Measurements from ENCODE around the gene NPPC.
A peak's percentile ranks its signal among the peaks of the same experiment; 100 is the strongest.

NPPC gene, protein sequence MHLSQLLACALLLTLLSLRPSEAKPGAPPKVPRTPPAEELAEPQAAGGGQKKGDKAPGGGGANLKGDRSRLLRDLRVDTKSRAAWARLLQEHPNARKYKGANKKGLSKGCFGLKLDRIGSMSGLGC

GRCh38 chr2:231926180-231926741 is at the start of gene NPPC:
NPPC (minus strand) TSS chr2:231926396; CDS start chr2:231926249, 147 bp downstream.
- Histone ChIP-seq H3K9me3 (ENCODE audit: low read length) (no peaks in the 10 kb centered on the region), H2AFZ (ENCODE audit: low read depth, low read length) (peak within 1 kb of the TSS; percentile 71), H3K27me3 (ENCODE audit: insufficient read depth, low read length) (no peaks in the 10 kb centered on the region), H3K4me3 (ENCODE audit: low read length) (peak within 1 kb of the TSS; percentile 65), H3K4me1 (ENCODE audit: insufficient read depth, low read length) (peaks cover 56% of the 10 kb centered on the region), H3K36me3 (ENCODE audit: insufficient read depth, low read length) (peaks cover 24% of the 10 kb centered on the region)

DNA sequence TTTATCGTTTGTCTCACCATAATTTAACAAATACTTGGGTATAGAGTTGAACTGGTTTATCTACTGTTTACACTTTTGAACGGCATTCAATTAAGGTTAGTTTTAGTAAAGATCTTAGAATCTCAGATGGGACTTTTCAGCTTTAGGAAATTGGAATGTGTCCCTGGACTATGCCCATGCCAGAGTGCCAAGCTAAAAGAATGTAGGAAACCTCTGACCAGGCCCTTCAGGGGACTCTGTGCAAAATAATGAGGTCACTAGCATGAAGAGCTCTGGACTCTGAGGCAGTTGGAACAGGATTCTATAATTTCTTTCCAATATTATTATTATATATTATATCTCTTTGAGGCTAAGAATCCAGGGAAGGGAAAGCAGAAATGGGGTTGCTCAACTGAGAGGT is 48.8 kb upstream of the NPPC start:
- Histone ChIP-seq H3K27me3 (ENCODE audit: insufficient read depth, low read length) (no peaks in the 10 kb centered on the region), H3K36me3 (ENCODE audit: insufficient read depth, low read length) (peaks cover 3% of the 10 kb centered on the region), H2AFZ (ENCODE audit: low read depth, low read length) (no peak overlapping the region), H3K4me3 (ENCODE audit: low read length) (no peak overlapping the region), H3K4me1 (ENCODE audit: insufficient read depth, low read length) (no peaks in the 10 kb centered on the region), H3K9me3 (ENCODE audit: low read length) (peaks cover 5% of the 10 kb centered on the region)

GRCh38 chr2:231970461-231970860 is 44.3 kb upstream of the NPPC start:
- Histone ChIP-seq H3K4me3 (ENCODE audit: low read length) (no peak overlapping the region), H2AFZ (ENCODE audit: low read depth, low read length) (no peak overlapping the region), H3K9me3 (ENCODE audit: low read length) (peaks cover 6% of the 10 kb centered on the region), H3K4me1 (ENCODE audit: insufficient read depth, low read length) (peaks cover 4% of the 10 kb centered on the region), H3K36me3 (ENCODE audit: insufficient read depth, low read length) (peaks cover 3% of the 10 kb centered on the region), H3K27me3 (ENCODE audit: insufficient read depth, low read length) (no peaks in the 10 kb centered on the region)

DNA sequence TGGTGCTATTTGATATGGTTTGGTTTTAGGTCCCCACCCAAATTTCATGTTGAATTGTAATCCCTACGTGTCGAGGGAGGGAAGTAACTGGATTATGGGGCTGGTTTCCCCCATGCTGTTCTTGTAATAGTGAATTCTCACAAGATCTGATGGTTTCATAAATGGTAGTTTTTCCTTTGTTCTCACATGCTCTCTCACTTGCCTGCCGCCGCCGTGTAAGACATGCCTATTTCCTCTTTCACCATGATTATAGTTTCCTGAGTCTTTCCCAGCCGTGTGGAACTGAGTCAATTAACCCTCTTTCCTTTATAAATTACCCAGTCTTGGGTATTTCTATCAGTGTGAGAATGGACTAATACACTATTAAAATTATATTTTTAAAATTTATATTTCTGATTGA is 42.6 kb upstream of the NPPC start:
- H2AFZ ChIP-seq (ENCODE audit: low read depth, low read length), result no peak overlapping the region
- peaks cover 17% of the 10 kb centered on the region for H3K4me1 ChIP-seq (ENCODE audit: insufficient read depth, low read length)

DNA sequence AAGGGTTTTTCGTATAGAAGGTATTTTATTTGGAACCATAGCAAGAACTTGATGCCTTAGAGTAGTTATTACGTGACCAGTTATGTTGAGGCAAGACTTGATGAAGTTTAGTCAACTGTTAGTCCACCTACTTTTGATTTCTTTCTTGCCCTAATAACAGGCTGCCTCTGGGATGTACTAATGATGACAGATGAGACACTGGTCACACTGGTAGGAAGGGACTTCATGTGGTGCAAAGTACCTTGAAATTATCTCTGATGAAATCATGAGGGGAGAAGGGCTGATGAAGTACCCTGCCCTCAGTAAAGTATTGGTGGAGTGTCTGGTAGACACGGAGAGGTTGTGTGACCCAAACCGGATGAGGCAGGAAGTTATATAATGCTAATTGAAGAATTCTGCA is 40.7 kb upstream of the NPPC start:
- no peaks in the 10 kb centered on the region for H3K27me3 ChIP-seq (ENCODE audit: insufficient read depth, low read length)
- peaks cover 4% of the 10 kb centered on the region for H3K9me3 ChIP-seq (ENCODE audit: low read length)
- H3K4me1 ChIP-seq (ENCODE audit: insufficient read depth, low read length), result peaks cover 17% of the 10 kb centered on the region
- no peak overlapping the region for H3K4me3 ChIP-seq (ENCODE audit: low read length)
- no peak overlapping the region for H2AFZ ChIP-seq (ENCODE audit: low read depth, low read length)
- H3K36me3 ChIP-seq (ENCODE audit: insufficient read depth, low read length), result no peaks in the 10 kb centered on the region

More for the DNA sequence above, 42.6 kb upstream of the NPPC start:
- Histone ChIP-seq H3K4me3 (ENCODE audit: low read length) (no peak overlapping the region), H3K36me3 (ENCODE audit: insufficient read depth, low read length) (peaks cover 3% of the 10 kb centered on the region), H3K9me3 (ENCODE audit: low read length) (peaks cover 4% of the 10 kb centered on the region), H3K27me3 (ENCODE audit: insufficient read depth, low read length) (no peaks in the 10 kb centered on the region)

- H3K9me3 ChIP-seq (ENCODE audit: low read length), result peaks cover 4% of the 10 kb centered on the region
- no peak overlapping the region for H3K4me3 ChIP-seq (ENCODE audit: low read length)
- no peak overlapping the region for H2AFZ ChIP-seq (ENCODE audit: low read depth, low read length)
- peaks cover 21% of the 10 kb centered on the region for H3K4me1 ChIP-seq (ENCODE audit: insufficient read depth, low read length)
- no peaks in the 10 kb centered on the region for H3K36me3 ChIP-seq (ENCODE audit: insufficient read depth, low read length)
- H3K27me3 ChIP-seq (ENCODE audit: insufficient read depth, low read length), result no peaks in the 10 kb centered on the region
Observed at GRCh38 chr2:231965102-231965501, 38.9 kb upstream of the NPPC start.

DNA sequence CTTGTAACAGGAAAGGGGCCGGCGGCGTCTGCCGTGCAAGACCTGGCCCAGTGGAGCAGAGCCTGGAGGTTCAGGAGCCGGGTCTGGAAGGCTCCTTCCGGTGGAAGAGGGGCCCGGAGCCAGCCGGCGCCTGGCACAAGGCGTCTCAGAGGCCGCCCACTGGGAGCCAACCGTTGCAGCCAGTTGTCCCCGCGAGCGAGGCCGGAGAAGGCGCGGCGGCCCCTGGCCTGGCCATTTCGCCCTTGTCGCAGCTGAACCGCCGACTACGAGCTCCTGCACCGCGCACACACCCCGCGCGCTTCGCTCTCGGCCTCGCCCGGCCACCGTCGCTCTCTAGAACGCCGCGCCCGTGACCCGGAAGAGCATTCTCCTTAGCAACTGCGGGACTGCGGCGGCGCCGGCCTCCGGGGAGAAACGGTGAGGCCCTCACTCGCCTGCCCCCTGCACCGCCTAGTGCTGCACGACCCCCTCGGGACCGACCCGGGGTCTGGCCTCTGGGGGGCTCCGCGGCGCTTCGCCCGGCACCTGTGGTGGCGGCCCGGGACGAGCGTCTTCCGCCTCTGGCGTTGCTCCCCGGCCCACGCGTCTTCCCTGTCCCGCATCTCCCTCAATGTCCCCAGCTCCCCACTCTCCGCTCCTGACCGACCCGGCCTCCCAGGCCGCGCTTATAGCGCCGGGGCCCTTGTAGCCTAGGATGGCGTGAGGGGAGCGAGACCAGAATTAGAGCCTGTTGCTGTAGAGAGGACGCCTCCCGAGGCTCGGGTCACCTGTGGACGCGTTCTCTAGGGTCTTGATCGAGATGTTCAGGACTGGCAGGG is 35.4 kb upstream of the NPPC start, which contains the start of gene DIS3L2:
TSS of gene DIS3L2 (plus strand) at position 365 of the 818 bp plus-strand sequence. CDS start 53,215 bp downstream, outside the sequence.
- peaks cover 21% of the 10 kb centered on the region for H3K4me1 ChIP-seq (ENCODE audit: insufficient read depth, low read length)
- H3K9me3 ChIP-seq (ENCODE audit: low read length), result no peaks in the 10 kb centered on the region
- H2AFZ ChIP-seq (ENCODE audit: low read depth, low read length), result peak within 1 kb of the TSS; percentile 83
- no peaks in the 10 kb centered on the region for H3K27me3 ChIP-seq (ENCODE audit: insufficient read depth, low read length)
- no peaks in the 10 kb centered on the region for H3K36me3 ChIP-seq (ENCODE audit: insufficient read depth, low read length)
- peak within 1 kb of the TSS; percentile 85 for H3K4me3 ChIP-seq (ENCODE audit: low read length)

DNA sequence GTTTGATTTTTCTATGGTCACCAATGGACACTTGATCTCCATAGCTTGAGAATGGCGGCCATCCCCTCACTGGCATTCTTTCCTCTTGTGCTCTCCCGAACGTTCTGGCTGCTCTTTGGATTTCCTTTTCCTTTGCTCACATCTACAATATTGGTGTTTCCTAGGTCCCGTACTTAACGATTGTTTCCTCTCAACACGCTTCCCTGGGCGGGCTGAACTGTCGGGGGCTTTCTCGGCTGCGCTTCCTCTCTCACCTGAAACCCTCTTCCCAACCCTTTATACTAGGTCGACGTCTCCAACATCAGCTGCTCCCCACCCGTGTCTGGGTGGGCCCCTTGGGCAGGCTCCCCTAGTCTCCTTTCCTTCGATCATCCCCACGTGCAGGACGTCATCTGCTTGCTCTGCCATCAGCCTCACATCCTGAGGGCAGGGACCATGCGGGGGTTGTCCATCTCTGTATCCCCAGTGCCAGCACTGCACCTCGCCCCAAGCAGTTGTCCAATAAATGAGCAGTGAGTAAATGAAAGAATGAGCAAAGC is 34.7 kb upstream of the NPPC start:
- Histone ChIP-seq H3K36me3 (ENCODE audit: insufficient read depth, low read length) (no peaks in the 10 kb centered on the region), H3K9me3 (ENCODE audit: low read length) (no peaks in the 10 kb centered on the region), H3K4me3 (ENCODE audit: low read length) (peak overlapping the region; percentile 85), H3K27me3 (ENCODE audit: insufficient read depth, low read length) (no peaks in the 10 kb centered on the region), H2AFZ (ENCODE audit: low read depth, low read length) (peak overlapping the region; percentile 83), H3K4me1 (ENCODE audit: insufficient read depth, low read length) (peaks cover 21% of the 10 kb centered on the region)

DNA sequence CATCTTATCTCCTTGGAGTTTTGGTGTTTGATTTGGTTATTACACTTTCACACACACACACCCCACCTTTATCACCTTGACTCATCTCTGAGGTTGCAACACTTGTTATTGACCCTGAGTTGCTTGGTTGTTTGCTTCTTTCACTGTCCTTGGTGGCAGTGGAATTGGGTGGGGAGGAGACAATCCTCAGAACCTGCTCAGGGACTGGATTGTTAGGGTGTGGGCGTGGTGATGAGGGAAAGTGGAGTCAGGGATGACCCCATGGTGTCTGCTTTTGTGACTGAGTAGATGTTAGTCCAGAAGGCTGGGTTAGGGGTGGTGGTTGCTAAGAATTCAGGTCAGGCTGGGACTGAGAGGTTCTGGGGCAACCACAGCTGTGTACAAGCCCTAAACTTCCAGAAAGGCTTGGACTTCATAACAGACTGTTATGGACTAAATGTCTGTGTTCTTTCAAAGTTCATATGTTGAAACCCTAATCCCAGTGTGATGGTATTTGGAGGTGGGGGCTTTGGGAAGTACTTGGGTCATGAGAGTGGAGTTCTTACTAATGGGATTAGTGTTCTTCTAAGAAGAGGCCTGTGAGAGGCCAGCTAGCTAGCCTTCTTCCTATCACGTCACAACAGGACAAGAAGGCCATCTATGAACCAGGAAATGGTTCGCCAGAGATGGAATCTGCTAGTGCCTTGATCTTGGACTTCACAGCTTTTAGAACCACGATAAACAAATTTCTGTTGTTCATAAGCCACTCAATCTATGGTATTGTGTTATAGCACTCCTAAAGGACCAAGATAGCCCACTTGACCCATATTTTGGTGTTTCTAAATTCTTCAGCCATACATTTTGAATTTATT is 31.9 kb upstream of the NPPC start:
- Histone ChIP-seq H3K9me3 (ENCODE audit: low read length) (no peaks in the 10 kb centered on the region), H3K27me3 (ENCODE audit: insufficient read depth, low read length) (no peaks in the 10 kb centered on the region), H3K36me3 (ENCODE audit: insufficient read depth, low read length) (no peaks in the 10 kb centered on the region), H3K4me3 (ENCODE audit: low read length) (no peak overlapping the region), H2AFZ (ENCODE audit: low read depth, low read length) (no peak overlapping the region), H3K4me1 (ENCODE audit: insufficient read depth, low read length) (peaks cover 13% of the 10 kb centered on the region)

DNA sequence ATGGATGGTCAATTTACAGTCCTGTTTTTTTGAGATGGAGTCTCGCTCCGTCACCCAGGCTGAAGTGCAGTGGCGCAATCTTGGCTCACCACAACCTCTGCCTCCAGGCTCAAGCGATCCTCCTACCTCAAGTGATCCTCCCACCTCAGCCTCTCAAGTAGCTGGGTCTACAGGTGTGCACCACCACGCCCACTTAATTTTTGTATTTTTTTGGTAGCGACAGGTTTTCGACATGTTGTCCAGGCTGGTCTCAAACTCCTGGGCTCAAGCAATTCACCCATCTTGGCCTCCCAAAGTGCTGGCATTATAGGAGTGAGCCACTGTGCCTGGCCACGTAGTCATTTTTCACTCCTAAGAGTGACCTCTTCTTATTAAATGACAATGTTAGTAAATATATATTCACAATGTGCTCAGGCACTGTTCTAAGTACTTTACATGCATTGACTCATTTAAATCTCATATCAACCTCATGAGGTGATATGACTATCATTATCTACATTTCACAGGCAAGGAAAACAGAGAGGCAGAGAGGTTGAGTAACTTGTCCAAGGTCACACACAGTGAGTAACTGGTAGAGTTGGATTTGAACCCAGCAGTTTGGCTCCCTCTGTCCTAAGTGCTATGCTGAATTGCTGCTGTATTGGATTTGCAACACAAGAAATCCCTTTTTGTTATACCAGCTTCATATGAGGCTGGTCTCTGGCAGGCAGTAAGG is 29.7 kb upstream of the NPPC start:
- H3K9me3 ChIP-seq (ENCODE audit: low read length), result no peaks in the 10 kb centered on the region
- no peak overlapping the region for H3K4me3 ChIP-seq (ENCODE audit: low read length)
- no peaks in the 10 kb centered on the region for H3K27me3 ChIP-seq (ENCODE audit: insufficient read depth, low read length)
- peaks cover 11% of the 10 kb centered on the region for H3K4me1 ChIP-seq (ENCODE audit: insufficient read depth, low read length)
- H2AFZ ChIP-seq (ENCODE audit: low read depth, low read length), result no peak overlapping the region
- H3K36me3 ChIP-seq (ENCODE audit: insufficient read depth, low read length), result no peaks in the 10 kb centered on the region

GRCh38 chr2:231951452-231952035 is 25.3 kb upstream of the NPPC start:
- Histone ChIP-seq H3K4me1 (ENCODE audit: insufficient read depth, low read length) (peaks cover 9% of the 10 kb centered on the region), H3K4me3 (ENCODE audit: low read length) (no peak overlapping the region), H3K9me3 (ENCODE audit: low read length) (no peaks in the 10 kb centered on the region), H3K36me3 (ENCODE audit: insufficient read depth, low read length) (no peaks in the 10 kb centered on the region), H2AFZ (ENCODE audit: low read depth, low read length) (no peak overlapping the region), H3K27me3 (ENCODE audit: insufficient read depth, low read length) (no peaks in the 10 kb centered on the region)

DNA sequence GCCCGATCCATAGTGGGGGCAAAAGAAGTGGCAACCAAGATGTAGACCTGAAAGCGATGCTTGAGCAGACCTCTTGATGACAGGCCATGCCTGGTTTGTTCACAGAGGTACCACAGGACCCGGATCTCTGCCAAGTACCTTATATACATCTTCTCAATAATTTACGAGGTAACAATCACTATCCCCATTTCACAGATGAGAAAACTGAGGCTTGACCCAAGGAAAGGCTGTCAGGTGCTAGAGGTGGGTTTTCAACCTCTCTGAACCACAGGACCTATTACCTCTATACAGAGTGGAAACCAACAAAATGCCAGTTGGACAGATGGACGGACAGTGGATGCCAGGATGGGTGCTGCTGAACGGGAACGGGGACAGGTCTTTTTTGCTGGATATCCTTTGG is 21.5 kb upstream of the NPPC start:
- H3K4me1 ChIP-seq (ENCODE audit: insufficient read depth, low read length), result no peaks in the 10 kb centered on the region
- no peaks in the 10 kb centered on the region for H3K36me3 ChIP-seq (ENCODE audit: insufficient read depth, low read length)
- H3K9me3 ChIP-seq (ENCODE audit: low read length), result no peaks in the 10 kb centered on the region
- H2AFZ ChIP-seq (ENCODE audit: low read depth, low read length), result no peak overlapping the region
- no peaks in the 10 kb centered on the region for H3K27me3 ChIP-seq (ENCODE audit: insufficient read depth, low read length)
- H3K4me3 ChIP-seq (ENCODE audit: low read length), result no peak overlapping the region
